ENCODE results near the gene R3HCC1L.

The R3HCC1L gene

GRCh38 chr10:98258683-98259454 lies 124.4 kb downstream of the R3HCC1L start (continued):
- no peak for TF ChIP-seq YY1 (tag by site-specific recombination; IDR thresholded peaks at IDR 0.05)
- TF ChIP-seq ZNF157 (tag by site-specific recombination; IDR thresholded peaks at IDR 0.05) = no peak
- 0 out of 2 replicates have a peak, but pooled peaks have one; percentile 45 for TF ChIP-seq ZNF501 (tag by site-specific recombination; IDR thresholded peaks at IDR 0.05)
- TF ChIP-seq ZXDB (tag by site-specific recombination; IDR thresholded peaks at IDR 0.05) = no peak
- TF ChIP-seq ZSCAN30 (tag by site-specific recombination; IDR thresholded peaks at IDR 0.05) = peak; percentile 97; the same call in 1 of the 2 replicates
- TF ChIP-seq ZNF24 (tag by site-specific recombination; IDR thresholded peaks at IDR 0.05) = 0 out of 2 replicates have a peak, but pooled peaks have one; percentile 64
- no peak for TF ChIP-seq ZNF423 (tag by site-specific recombination; IDR thresholded peaks at IDR 0.05)
- peak; percentile 87 for TF ChIP-seq ZNF341 (tag by site-specific recombination; IDR thresholded peaks at IDR 0.05; ENCODE audit: low read depth)
- TF ChIP-seq ZNF223 (tag by site-specific recombination; IDR thresholded peaks at IDR 0.05) = no peak
- no peak for TF ChIP-seq ZFP3 (tag by site-specific recombination; IDR thresholded peaks at IDR 0.05; ENCODE audit: low read depth)
- TF ChIP-seq KLF10 (tag by site-specific recombination; IDR thresholded peaks at IDR 0.05) = no peak
- no peak for TF ChIP-seq ZNF76 (tag by site-specific recombination; IDR thresholded peaks at IDR 0.05; ENCODE audit: borderline replicate concordance, low read depth)
- TF ChIP-seq ZNF311 (tag by site-specific recombination; IDR thresholded peaks at IDR 0.05; ENCODE audit: borderline replicate concordance) = no peak
- TF ChIP-seq ZNF660 (tag by site-specific recombination; IDR thresholded peaks at IDR 0.05) = no peak
- no peak for TF ChIP-seq ZNF624 (tag by site-specific recombination; IDR thresholded peaks at IDR 0.05)
- 0 out of 2 replicates have a peak, but pooled peaks have one; percentile 22 for TF ChIP-seq ZNF391 (tag by site-specific recombination; IDR thresholded peaks at IDR 0.05; ENCODE audit: borderline replicate concordance, low read depth)
- TF ChIP-seq ZNF600 (tag by site-specific recombination; IDR thresholded peaks at IDR 0.05) = peak; percentile 87
- TF ChIP-seq GLIS1 (tag by site-specific recombination; IDR thresholded peaks at IDR 0.05) = peak; percentile 85
- no peak for TF ChIP-seq ZNF704 (tag by site-specific recombination; IDR thresholded peaks at IDR 0.05)
- no peak for TF ChIP-seq ZNF239 (tag by site-specific recombination; IDR thresholded peaks at IDR 0.05)
- TF ChIP-seq ZNF791 (tag by site-specific recombination; IDR thresholded peaks at IDR 0.05) = no peak
- no peak for TF ChIP-seq ZNF211 (tag by site-specific recombination; IDR thresholded peaks at IDR 0.05; ENCODE audit: low read depth)
- TF ChIP-seq, protein P1, sequence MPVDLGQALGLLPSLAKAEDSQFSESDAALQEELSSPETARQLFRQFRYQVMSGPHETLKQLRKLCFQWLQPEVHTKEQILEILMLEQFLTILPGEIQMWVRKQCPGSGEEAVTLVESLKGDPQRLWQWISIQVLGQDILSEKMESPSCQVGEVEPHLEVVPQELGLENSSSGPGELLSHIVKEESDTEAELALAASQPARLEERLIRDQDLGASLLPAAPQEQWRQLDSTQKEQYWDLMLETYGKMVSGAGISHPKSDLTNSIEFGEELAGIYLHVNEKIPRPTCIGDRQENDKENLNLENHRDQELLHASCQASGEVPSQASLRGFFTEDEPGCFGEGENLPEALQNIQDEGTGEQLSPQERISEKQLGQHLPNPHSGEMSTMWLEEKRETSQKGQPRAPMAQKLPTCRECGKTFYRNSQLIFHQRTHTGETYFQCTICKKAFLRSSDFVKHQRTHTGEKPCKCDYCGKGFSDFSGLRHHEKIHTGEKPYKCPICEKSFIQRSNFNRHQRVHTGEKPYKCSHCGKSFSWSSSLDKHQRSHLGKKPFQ (tag by site-specific recombination; IDR thresholded peaks at IDR 0.05) = no peak
- TF ChIP-seq SETDB1 (IDR thresholded peaks at IDR 0.05; ENCODE audit: insufficient read length, low read length) = peak; percentile 17
- no peak for TF ChIP-seq HOXD13 (CRISPR knock-in tag; IDR thresholded peaks at IDR 0.05; ENCODE audit: borderline replicate concordance)
- 0 out of 2 replicates have a peak, but pooled peaks have one; percentile 10 for TF ChIP-seq SCRT2 (tag by site-specific recombination; IDR thresholded peaks at IDR 0.05)
- TF ChIP-seq BCL11A (tag by site-specific recombination; IDR thresholded peaks at IDR 0.05; ENCODE audit: low read depth) = no peak
- TF ChIP-seq ZNF776 (tag by site-specific recombination; IDR thresholded peaks at IDR 0.05; ENCODE audit: borderline replicate concordance) = no peak
- TF ChIP-seq FEZF1 (tag by site-specific recombination; IDR thresholded peaks at IDR 0.05) = no peak
- TF ChIP-seq, protein P2, sequence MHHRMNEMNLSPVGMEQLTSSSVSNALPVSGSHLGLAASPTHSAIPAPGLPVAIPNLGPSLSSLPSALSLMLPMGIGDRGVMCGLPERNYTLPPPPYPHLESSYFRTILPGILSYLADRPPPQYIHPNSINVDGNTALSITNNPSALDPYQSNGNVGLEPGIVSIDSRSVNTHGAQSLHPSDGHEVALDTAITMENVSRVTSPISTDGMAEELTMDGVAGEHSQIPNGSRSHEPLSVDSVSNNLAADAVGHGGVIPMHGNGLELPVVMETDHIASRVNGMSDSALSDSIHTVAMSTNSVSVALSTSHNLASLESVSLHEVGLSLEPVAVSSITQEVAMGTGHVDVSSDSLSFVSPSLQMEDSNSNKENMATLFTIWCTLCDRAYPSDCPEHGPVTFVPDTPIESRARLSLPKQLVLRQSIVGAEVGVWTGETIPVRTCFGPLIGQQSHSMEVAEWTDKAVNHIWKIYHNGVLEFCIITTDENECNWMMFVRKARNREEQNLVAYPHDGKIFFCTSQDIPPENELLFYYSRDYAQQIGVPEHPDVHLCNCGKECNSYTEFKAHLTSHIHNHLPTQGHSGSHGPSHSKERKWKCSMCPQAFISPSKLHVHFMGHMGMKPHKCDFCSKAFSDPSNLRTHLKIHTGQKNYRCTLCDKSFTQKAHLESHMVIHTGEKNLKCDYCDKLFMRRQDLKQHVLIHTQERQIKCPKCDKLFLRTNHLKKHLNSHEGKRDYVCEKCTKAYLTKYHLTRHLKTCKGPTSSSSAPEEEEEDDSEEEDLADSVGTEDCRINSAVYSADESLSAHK (tag by site-specific recombination; IDR thresholded peaks at IDR 0.05) = no peak
- TF ChIP-seq, protein P3, sequence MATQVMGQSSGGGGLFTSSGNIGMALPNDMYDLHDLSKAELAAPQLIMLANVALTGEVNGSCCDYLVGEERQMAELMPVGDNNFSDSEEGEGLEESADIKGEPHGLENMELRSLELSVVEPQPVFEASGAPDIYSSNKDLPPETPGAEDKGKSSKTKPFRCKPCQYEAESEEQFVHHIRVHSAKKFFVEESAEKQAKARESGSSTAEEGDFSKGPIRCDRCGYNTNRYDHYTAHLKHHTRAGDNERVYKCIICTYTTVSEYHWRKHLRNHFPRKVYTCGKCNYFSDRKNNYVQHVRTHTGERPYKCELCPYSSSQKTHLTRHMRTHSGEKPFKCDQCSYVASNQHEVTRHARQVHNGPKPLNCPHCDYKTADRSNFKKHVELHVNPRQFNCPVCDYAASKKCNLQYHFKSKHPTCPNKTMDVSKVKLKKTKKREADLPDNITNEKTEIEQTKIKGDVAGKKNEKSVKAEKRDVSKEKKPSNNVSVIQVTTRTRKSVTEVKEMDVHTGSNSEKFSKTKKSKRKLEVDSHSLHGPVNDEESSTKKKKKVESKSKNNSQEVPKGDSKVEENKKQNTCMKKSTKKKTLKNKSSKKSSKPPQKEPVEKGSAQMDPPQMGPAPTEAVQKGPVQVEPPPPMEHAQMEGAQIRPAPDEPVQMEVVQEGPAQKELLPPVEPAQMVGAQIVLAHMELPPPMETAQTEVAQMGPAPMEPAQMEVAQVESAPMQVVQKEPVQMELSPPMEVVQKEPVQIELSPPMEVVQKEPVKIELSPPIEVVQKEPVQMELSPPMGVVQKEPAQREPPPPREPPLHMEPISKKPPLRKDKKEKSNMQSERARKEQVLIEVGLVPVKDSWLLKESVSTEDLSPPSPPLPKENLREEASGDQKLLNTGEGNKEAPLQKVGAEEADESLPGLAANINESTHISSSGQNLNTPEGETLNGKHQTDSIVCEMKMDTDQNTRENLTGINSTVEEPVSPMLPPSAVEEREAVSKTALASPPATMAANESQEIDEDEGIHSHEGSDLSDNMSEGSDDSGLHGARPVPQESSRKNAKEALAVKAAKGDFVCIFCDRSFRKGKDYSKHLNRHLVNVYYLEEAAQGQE (tag by site-specific recombination; IDR thresholded peaks at IDR 0.05) = no peak

Measured in HEK293 (cell line).